Common myeloid progenitor, CD34-positive (primary cell): ENCODE measurements around the gene LITAF.

Experiments used
- CTCF ChIA-PET: fragments of 350-600 bp; sonication (Branson Sonifier 250); formaldehyde crosslinking; loops from one replicate; lab custom pipeline; 2021; ENCODE audit warnings: antibody characterized with exemption; lab: Charles Lee
- POLR2A ChIA-PET: fragments of 350-600 bp; sonication (Branson Sonifier 250); formaldehyde crosslinking; loops from one replicate; lab custom pipeline; 2021; ENCODE audit warnings: antibody characterized with exemption; lab: Charles Lee
- DNase-seq, 3 donors: peaks; one replicate each; pipeline versions ENCODE4 v3.0.0 to v3.0.0-alpha.2; 2013
- H3K27ac ChIP-seq, 2 experiments: 1 replicate in 1 of 2; 2 replicates in 1 of 2; pipeline ENCODE4 v1.7.0; 2013; ENCODE audit warnings: inconsistent platforms in 2 of 2, low read length in 2 of 2, mild to moderate bottlenecking in 2 of 2, low read depth in 1 of 2, moderate library complexity in 1 of 2; ENCODE audit not compliant: severe bottlenecking in 2 of 2, insufficient read depth in 1 of 2, poor library complexity in 1 of 2
- H3K27me3 ChIP-seq, 5 experiments: replicated peaks in 2 of 5; 1 replicate in 3 of 5; 2 replicates in 2 of 5; pipeline versions ENCODE4 v1.6.1 to v1.7.0; 2013; ENCODE audit warnings: low read length in 4 of 5, mild to moderate bottlenecking in 2 of 5, moderate library complexity in 2 of 5, inconsistent platforms in 1 of 5; ENCODE audit not compliant: insufficient read depth in 5 of 5, control insufficient read depth in 4 of 5
- H3K36me3 ChIP-seq, 4 experiments: 1 replicate in 2 of 4; 2 replicates in 2 of 4; pipeline versions ENCODE4 v1.6.1 to v1.7.0; 2013; ENCODE audit warnings: low read length in 3 of 4, control low read depth in 1 of 4, mild to moderate bottlenecking in 1 of 4; ENCODE audit not compliant: control insufficient read depth in 4 of 4, insufficient read depth in 4 of 4
- H3K4me1 ChIP-seq, 4 experiments: 1 replicate in 3 of 4; 2 replicates in 1 of 4; pipeline versions ENCODE4 v1.6.1 to v1.7.1; 2013; ENCODE audit warnings: low read length in 3 of 4, mild to moderate bottlenecking in 3 of 4, control low read depth in 1 of 4, inconsistent platforms in 1 of 4, moderate library complexity in 1 of 4; ENCODE audit not compliant: control insufficient read depth in 4 of 4, insufficient read depth in 4 of 4; ENCODE audit errors: control extremely low read depth in 1 of 4
- H3K4me3 ChIP-seq, 7 experiments: 1 replicate in 4 of 7; 2 replicates in 3 of 7; pipeline versions ENCODE4 v1.5.1 to v1.7.0; 2013; ENCODE audit warnings: mild to moderate bottlenecking in 7 of 7, low read length in 6 of 7, moderate library complexity in 6 of 7, inconsistent platforms in 2 of 7, low read depth in 2 of 7, control low read depth in 1 of 7; ENCODE audit not compliant: insufficient read depth in 4 of 7, control insufficient read depth in 1 of 7; ENCODE audit errors: extremely low read depth in 1 of 7
- H3K9me3 ChIP-seq, 5 experiments: 1 replicate in 4 of 5; 2 replicates in 1 of 5; pipeline versions ENCODE4 v1.6.1 to v1.7.1; 2013; ENCODE audit warnings: low read length in 4 of 5, mild to moderate bottlenecking in 2 of 5, inconsistent platforms in 1 of 5, low read depth in 1 of 5, moderate library complexity in 1 of 5; ENCODE audit not compliant: control insufficient read depth in 4 of 5, insufficient read depth in 2 of 5; ENCODE audit errors: control extremely low read depth in 1 of 5
- WGBS: methylation state at CpG from one replicate; pipeline ENCODE4 v1.1.5; 2013; ENCODE audit not compliant: insufficient coverage; 5-methylcytosine and 5-hydroxymethylcytosine counted together

The LITAF gene

DNA sequence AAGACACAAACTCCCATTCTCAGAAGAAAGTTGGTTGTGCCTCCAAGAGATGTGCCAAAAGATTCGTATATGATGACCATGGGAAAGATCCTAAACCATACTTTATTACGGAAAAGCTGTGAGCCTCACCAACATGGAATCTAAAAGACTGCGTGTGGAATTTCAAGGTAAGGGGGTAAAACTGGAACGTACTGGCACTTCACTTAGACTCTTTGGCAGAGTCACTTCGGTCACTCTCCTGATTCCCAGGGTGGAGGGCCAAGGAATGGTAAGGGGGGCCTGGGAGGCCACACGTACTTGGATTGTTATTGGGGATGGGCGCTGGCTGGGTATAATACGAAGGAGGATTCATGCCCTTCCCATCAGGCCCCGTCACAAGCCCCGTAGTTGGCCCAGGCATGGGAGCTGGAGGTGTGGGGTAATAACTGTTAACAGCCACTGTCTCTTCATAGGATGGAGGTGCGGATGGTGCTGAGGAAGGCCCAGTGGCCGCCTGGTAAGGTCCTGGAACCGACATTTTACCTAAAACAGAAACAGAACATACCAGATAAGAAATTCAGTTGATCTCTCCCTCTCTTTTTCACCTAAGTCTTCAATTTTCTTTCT is 30.4 kb downstream of the LITAF start:
- CTCF ChIA-PET: interaction anchor here (1.0 to 1.8 kb wide), 2 partner anchors 10 to 24 kb away, joined by 3 to 4 read pairs; no protein-coding TSS in a partner anchor
- 98% methylated on average over 5 of the region's 13 CpGs for WGBS
- POLR2A ChIA-PET: no interaction called here
- H3K4me3 ChIP-seq: no peak overlapping the region
- H3K27ac ChIP-seq: no peak overlapping the region
- peaks cover 4 to 19% (median 14%) of the 10 kb centered on the region in 4 experiments for H3K4me1 ChIP-seq
- H3K36me3 ChIP-seq: peaks cover 25 to 56% (median 33%) of the 10 kb centered on the region in 4 experiments
- no peaks in the 10 kb centered on the region for H3K27me3 ChIP-seq
- H3K9me3 ChIP-seq: peaks cover 0 to 14% (median 10%) of the 10 kb centered on the region in 5 experiments
- DNase-seq: no peak

DNA sequence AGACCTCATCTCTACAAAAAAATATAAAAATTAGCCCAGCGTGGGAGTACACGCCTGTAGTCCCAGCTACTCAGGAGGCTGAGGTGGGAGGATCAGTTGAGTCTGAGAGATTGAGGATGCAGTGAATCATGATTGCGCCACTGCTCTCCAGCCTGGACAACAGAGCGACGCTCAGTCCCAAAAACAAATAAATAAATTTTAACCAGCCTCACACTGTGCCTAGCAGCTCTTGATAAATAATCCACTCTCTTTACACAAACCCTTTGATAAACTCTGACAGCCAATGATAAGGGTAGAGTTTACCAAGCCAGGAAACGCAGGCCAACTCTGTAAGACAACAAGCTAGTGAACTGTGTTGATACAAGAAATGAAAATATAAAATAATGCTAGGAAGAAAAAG is 32.7 kb downstream of the LITAF start:
- Histone ChIP-seq H3K27me3 (no peaks in the 10 kb centered on the region), H3K4me1 (peaks cover 4 to 13% (median 12%) of the 10 kb centered on the region in 4 experiments), H3K9me3 (peaks cover 0 to 14% (median 10%) of the 10 kb centered on the region in 5 experiments), H3K4me3 (no peak overlapping the region), H3K27ac (no peak overlapping the region), H3K36me3 (peaks cover 32 to 71% (median 48%) of the 10 kb centered on the region in 4 experiments)
- CTCF ChIA-PET: interaction anchor here (1.0 to 1.5 kb wide), 3 partner anchors 9 to 144 kb away, joined by 3 to 7 read pairs (median 5); no protein-coding TSS in a partner anchor
- POLR2A ChIA-PET: interaction anchor here (0.7 kb wide), 1 partner anchor 123 kb away, joined by 3 read pairs; no protein-coding TSS in a partner anchor
- WGBS: 100% methylated on average over 1 of the region's 6 CpGs
- DNase-seq: no peak

DNA sequence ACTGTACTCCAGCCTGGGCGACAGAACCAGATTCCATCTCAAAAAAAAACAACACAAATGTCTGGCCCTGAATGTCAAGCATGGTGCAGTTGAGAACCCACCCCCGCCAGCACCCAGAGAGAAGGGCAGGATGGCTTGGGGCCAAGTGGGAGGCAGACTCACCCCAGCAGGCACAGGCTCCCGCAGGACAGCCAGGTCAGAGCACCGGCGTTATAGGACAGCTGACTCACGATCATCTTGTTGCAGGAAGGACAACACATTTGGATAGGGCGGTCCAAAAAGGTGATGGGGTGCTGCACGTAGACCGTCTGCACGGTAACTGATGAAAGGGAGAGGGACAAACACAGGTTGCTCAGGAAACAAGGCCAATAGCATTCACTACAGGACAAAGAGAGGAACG is 33.3 kb downstream of the LITAF start:
- H3K27ac ChIP-seq: no peak overlapping the region
- H3K4me3 ChIP-seq: no peak overlapping the region
- WGBS: over 99% methylated on average over 9 of the region's 11 CpGs
- peaks cover 33 to 78% (median 53%) of the 10 kb centered on the region in 4 experiments for H3K36me3 ChIP-seq
- POLR2A ChIA-PET: interaction anchor here (0.6 kb wide), 1 partner anchor 63 kb away, joined by 4 read pairs; no protein-coding TSS in a partner anchor
- CTCF ChIA-PET: interaction anchor here (0.8 to 1.5 kb wide), 2 partner anchors 18 to 22 kb away, joined by 3 to 7 read pairs; no protein-coding TSS in a partner anchor
- DNase-seq: no peak
- no peaks in the 10 kb centered on the region for H3K27me3 ChIP-seq
- H3K4me1 ChIP-seq: peaks cover 4 to 13% (median 12%) of the 10 kb centered on the region in 4 experiments
- peaks cover 0 to 14% (median 10%) of the 10 kb centered on the region in 5 experiments for H3K9me3 ChIP-seq

DNA sequence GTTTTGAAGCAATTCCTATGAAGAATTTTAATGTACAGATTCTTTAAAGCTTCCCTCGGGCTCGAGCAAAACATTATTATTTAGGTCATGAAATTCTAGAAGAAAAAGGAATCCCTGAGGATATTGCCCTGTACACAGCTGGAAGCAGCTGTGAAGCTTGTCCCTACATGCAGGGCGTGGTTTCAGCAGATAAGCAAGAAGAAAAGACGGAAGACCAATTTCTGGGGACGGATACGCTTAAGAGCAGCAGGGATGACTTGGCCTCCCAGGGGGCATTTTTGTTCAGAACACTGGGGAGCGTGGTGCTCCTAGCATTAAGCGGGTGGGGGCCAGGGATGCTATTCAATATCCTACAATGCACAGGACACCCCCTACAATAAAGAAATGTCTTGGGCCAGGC is 34.3 kb downstream of the LITAF start:
- peaks cover 4 to 13% (median 8%) of the 10 kb centered on the region in 4 experiments for H3K4me1 ChIP-seq
- no peak overlapping the region for H3K4me3 ChIP-seq
- POLR2A ChIA-PET: interaction anchor here (0.6 kb wide), 1 partner anchor 64 kb away, joined by 4 read pairs; no protein-coding TSS in a partner anchor
- H3K36me3 ChIP-seq: peaks cover 36 to 88% (median 60%) of the 10 kb centered on the region in 4 experiments
- no peak overlapping the region for H3K27ac ChIP-seq
- peaks cover 0 to 14% (median 10%) of the 10 kb centered on the region in 5 experiments for H3K9me3 ChIP-seq
- no peaks in the 10 kb centered on the region for H3K27me3 ChIP-seq
- no peak for DNase-seq
- CTCF ChIA-PET: interaction anchor here (0.7 to 1.5 kb wide), 2 partner anchors 18 to 45 kb away, joined by 3 read pairs; no protein-coding TSS in a partner anchor
- WGBS: 95% methylated on average over 7 of the region's 8 CpGs

DNA sequence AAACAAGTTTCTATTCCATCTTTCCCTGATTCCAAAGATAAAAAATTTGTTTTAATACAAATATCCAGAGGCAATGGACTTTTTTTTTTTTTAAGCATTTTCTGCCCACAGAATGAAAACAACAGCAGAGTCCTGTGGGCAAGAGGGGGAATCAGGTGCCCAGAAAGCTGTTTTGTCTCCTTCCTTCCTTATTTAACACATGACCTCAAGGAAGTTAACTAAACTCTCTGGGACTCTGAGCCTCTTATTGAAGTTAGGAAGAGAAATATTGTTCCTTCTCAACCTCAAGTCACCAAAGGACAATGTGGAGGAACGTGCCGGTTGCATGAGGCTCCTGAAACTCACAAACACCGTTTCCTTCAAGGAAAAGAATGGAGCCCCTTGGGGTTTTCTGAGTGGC is 34.9 kb downstream of the LITAF start:
- no CpG with 5 or more reads among the region's 3 CpGs for WGBS
- Histone ChIP-seq H3K27ac (no peak overlapping the region), H3K36me3 (peaks cover 39 to 94% (median 61%) of the 10 kb centered on the region in 4 experiments), H3K4me1 (peaks cover 4 to 13% (median 7%) of the 10 kb centered on the region in 4 experiments), H3K9me3 (peaks cover 0 to 11% (median 10%) of the 10 kb centered on the region in 5 experiments), H3K27me3 (no peaks in the 10 kb centered on the region), H3K4me3 (no peak overlapping the region)
- ChIA-PET POLR2A (interaction anchor here (0.6 kb wide), 1 partner anchor 10 kb away, joined by 4 read pairs; no protein-coding TSS in a partner anchor), CTCF (interaction anchor here (0.6 to 1.5 kb wide), 4 partner anchors 17 to 1130 kb away, joined by 3 to 4 read pairs (median 3); no protein-coding TSS in a partner anchor)
- DNase-seq: peak in 2 of 3 donors; percentile 18 to 45

DNA sequence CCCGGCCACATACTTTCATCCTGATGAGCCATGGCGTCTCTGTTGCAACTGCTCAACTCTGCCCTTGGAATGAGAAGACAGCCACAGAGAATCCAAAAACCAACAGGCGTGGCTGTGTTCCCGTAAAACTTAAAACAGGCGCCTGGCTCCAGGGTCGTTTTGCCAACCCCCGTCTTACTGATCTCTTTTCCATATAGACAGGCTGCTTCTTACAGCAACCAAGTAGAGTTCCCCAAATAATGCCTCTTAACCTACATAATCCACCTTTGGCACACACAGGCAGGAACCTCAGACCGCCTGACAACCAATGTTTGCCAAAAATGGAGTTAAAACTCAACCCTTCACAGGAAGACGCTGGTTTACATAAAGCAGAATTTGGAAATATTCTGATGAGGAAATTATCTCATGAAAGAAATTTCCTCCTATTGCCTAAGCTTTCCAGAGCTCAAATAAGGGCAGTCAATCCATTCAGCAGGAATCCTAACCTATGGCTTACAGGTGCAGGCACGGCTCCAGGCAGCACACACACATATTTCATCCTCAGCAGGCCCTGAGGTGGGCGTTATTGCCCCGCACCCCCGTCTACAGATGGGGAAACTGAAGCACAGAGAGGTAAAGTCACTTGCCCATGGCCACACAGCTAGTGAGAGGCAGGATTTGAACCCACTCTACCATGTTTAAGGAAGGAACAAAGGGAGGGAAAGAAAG is 35.8 kb downstream of the LITAF start:
- Histone ChIP-seq H3K27ac (no peak overlapping the region), H3K4me3 (no peak overlapping the region), H3K9me3 (peaks cover 0 to 4% (median 2%) of the 10 kb centered on the region in 5 experiments), H3K36me3 (peaks cover 37 to 86% (median 55%) of the 10 kb centered on the region in 4 experiments), H3K27me3 (no peaks in the 10 kb centered on the region), H3K4me1 (peaks cover 4 to 13% (median 7%) of the 10 kb centered on the region in 4 experiments)
- DNase-seq: no peak
- CTCF ChIA-PET: interaction anchor here (0.6 to 1.5 kb wide), 3 partner anchors 46 to 1131 kb away, joined by 3 to 4 read pairs (median 3); no protein-coding TSS in a partner anchor
- POLR2A ChIA-PET: interaction anchor here (0.6 kb wide), 1 partner anchor 9 kb away, joined by 4 read pairs; no protein-coding TSS in a partner anchor
- WGBS: 100% methylated on average over 3 of the region's 13 CpGs
